ENCODE measurements around the gene CYP4F8. TPM values are rescaled to one million over a fixed set of nuclear protein-coding genes. Genes with fewer than 3 reads are reported as not detected.

Gene CYP4F8
- total RNA-seq, 1 donor from 2014 or later, result not detected

DNA sequence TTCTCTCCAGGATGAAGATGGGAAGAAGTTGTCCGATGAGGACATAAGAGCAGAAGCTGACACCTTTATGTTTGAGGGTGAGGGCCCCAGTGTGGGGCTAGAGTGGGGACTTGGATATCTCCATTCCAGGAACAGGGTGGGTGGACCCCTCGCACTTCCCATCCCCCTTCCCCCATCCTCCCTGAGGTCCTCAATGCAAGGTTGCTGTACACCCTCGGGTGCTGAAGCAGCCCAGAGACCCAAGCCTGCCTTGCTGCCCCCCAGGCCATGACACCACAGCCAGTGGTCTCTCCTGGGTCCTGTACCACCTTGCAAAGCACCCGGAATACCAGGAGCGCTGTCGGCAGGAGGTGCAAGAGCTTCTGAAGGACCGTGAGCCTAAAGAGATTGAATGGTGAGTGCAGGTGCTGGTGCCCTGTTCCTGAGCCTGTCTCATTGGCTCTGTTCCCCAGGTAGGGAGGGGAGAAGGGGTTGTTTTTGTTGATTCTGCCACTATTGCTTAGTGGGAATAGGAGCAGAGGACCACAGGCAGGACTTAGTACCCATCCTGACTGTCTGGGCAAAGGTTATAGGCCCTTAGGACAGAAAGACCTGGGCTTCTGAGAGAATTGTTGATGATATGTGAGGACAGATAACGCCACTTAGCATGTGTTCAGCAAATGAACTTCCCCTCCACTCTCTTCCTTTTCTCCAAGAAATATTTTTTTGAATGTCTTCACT is 37.7 kb downstream of the CYP4F8 start:
- Histone ChIP-seq H3K36me3 (ENCODE audit: control insufficient read depth, insufficient read depth, low read length) (no peaks in the 10 kb centered on the region), H3K27me3 (ENCODE audit: control insufficient read depth, insufficient read depth, low read length) (no peaks in the 10 kb centered on the region), H3K4me3 (ENCODE audit: low read depth, low read length) (no peak overlapping the region)
- DNase-seq (ENCODE audit: low read depth) (no peak), FAIRE-seq (no peak)
- TF ChIP-seq, protein P1, sequence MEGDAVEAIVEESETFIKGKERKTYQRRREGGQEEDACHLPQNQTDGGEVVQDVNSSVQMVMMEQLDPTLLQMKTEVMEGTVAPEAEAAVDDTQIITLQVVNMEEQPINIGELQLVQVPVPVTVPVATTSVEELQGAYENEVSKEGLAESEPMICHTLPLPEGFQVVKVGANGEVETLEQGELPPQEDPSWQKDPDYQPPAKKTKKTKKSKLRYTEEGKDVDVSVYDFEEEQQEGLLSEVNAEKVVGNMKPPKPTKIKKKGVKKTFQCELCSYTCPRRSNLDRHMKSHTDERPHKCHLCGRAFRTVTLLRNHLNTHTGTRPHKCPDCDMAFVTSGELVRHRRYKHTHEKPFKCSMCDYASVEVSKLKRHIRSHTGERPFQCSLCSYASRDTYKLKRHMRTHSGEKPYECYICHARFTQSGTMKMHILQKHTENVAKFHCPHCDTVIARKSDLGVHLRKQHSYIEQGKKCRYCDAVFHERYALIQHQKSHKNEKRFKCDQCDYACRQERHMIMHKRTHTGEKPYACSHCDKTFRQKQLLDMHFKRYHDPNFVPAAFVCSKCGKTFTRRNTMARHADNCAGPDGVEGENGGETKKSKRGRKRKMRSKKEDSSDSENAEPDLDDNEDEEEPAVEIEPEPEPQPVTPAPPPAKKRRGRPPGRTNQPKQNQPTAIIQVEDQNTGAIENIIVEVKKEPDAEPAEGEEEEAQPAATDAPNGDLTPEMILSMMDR (IDR thresholded peaks at IDR 0.05; ENCODE audit: insufficient read depth, low read length, severe bottlenecking), result no peak

DNA sequence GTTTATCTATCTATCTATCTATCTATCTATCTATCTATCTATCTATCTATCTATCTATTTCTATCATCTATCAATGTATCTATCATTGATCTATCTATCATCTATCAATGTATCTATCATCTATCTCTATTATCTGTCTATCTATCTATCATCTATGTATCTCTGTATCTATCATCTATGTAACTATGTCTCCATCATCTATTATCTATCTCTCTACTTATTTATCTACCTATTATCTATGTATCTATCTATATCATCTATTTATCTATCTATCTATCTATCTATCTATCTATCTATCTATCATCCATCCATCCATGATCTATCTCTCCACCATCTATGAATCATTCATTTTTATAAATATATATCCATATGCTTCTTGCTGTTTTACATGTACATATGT is 41.4 kb downstream of the CYP4F8 start:
- Histone ChIP-seq H3K4me3 (ENCODE audit: low read depth, low read length) (no peak overlapping the region), H3K36me3 (ENCODE audit: control insufficient read depth, insufficient read depth, low read length) (no peaks in the 10 kb centered on the region), H3K27me3 (ENCODE audit: control insufficient read depth, insufficient read depth, low read length) (no peaks in the 10 kb centered on the region)
- DNase-seq (ENCODE audit: low read depth) (no peak), FAIRE-seq (no peak)
- TF ChIP-seq, protein P1 (IDR thresholded peaks at IDR 0.05; ENCODE audit: insufficient read depth, low read length, severe bottlenecking), result no peak

DNA sequence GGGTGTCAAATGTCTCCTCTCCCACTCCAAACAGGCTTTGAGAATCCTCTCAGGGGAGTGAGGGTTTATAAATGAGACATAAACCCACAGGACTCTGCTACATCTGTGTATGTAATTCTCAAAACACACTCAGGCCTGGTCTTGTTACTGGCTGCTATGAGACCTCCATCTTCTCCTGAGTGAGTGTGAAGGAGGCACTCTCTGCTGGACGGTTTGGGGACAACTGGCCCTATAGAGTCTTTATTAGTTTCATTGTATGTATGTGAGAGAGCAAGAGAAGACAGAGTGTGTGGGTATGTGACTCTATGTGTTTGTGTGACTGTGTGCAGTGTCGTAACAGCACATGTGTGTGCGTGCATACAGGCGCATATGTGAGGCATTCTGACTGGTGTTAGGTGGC is 48.2 kb downstream of the CYP4F8 start:
- FAIRE-seq, result no peak
- no peak for DNase-seq (ENCODE audit: low read depth)
- TF ChIP-seq, protein P1 (IDR thresholded peaks at IDR 0.05; ENCODE audit: insufficient read depth, low read length, severe bottlenecking), result no peak
- H3K27me3 ChIP-seq (ENCODE audit: control insufficient read depth, insufficient read depth, low read length), result no peaks in the 10 kb centered on the region
- H3K4me3 ChIP-seq (ENCODE audit: low read depth, low read length), result no peak overlapping the region
- H3K36me3 ChIP-seq (ENCODE audit: control insufficient read depth, insufficient read depth, low read length), result no peaks in the 10 kb centered on the region

DNA sequence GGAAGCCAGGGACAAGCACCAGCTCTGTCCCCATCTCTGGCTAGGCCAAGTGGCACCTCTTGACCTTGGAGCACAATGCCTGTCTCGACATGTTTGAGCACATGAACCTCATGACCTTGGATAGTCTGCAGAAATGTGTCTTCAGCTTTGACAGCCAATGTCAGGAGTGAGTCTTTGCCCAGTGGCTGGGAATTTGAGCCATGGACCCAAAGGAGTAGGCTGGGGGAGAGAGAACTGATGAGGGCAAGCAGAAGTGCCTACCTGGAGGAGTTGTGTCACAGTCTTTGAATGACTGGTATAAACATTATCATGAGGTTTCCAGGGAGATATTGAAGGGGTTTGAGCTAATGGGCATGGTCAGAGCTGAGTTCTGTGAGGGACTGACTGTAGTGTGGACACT is 51.2 kb downstream of the CYP4F8 start:
- FAIRE-seq (peak; percentile 86), DNase-seq (ENCODE audit: low read depth) (no peak)
- H3K4me3 ChIP-seq (ENCODE audit: low read depth, low read length), result no peak overlapping the region
- TF ChIP-seq, protein P1 (IDR thresholded peaks at IDR 0.05; ENCODE audit: insufficient read depth, low read length, severe bottlenecking), result no peak
- no peaks in the 10 kb centered on the region for H3K36me3 ChIP-seq (ENCODE audit: control insufficient read depth, insufficient read depth, low read length)
- H3K27me3 ChIP-seq (ENCODE audit: control insufficient read depth, insufficient read depth, low read length), result no peaks in the 10 kb centered on the region

DNA sequence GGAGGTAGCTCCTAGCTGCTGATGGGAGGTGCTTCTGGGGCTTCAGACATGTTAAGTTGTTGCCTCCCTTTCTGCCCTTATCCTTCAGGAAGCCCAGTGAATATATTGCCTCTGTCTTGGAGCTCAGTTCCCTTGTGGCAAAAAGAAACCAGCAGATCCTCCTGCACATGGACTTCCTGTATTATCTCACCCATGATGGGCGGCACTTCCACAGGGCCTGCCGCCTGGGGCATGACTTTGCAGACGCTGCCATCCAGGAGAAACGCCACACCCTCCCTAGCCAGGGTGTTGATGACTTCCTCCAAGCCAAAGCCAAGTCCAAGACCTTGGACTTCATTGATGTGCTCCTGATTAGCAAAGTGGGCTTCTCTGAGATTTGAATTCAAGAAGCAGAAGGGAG is 51.9 kb downstream of the CYP4F8 start:
- FAIRE-seq, result no peak
- TF ChIP-seq, protein P1 (IDR thresholded peaks at IDR 0.05; ENCODE audit: insufficient read depth, low read length, severe bottlenecking), result no peak
- H3K4me3 ChIP-seq (ENCODE audit: low read depth, low read length), result no peak overlapping the region

DNA sequence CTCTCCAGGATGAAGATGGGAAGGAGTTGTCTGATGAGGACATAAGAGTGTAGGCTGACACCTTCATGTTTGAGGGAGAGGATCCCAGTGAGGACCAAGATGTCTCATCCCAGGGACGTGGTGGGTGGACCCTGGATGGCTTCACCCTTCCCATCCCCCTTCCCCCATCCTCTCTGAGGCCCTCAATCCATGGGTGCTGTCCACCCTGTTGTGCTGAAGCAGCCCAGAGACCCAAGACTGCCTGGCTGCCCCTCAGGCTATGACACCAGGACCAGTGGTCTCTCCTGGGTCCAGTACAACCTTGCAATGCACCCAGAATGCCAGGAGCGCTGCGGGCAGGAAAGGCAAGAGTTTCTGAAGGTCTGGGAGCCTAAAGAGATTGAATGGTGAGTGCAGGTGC is 54.4 kb downstream of the CYP4F8 start:
- Histone ChIP-seq H3K36me3 (ENCODE audit: control insufficient read depth, insufficient read depth, low read length) (no peaks in the 10 kb centered on the region), H3K27me3 (ENCODE audit: control insufficient read depth, insufficient read depth, low read length) (no peaks in the 10 kb centered on the region), H3K4me3 (ENCODE audit: low read depth, low read length) (no peak overlapping the region)
- TF ChIP-seq, protein P1 (IDR thresholded peaks at IDR 0.05; ENCODE audit: insufficient read depth, low read length, severe bottlenecking), result no peak
- no peak for FAIRE-seq
- DNase-seq (ENCODE audit: low read depth), result no peak

More for the DNA sequence above, 51.9 kb downstream of the CYP4F8 start:
- Histone ChIP-seq H3K27me3 (ENCODE audit: control insufficient read depth, insufficient read depth, low read length) (no peaks in the 10 kb centered on the region), H3K36me3 (ENCODE audit: control insufficient read depth, insufficient read depth, low read length) (no peaks in the 10 kb centered on the region)
- no peak for DNase-seq (ENCODE audit: low read depth)

Data from bronchial epithelial cell (primary cell).